Chondrocyte (in vitro differentiated cells): Measurements from ENCODE around the gene STXBP5. TPM values are rescaled to one million over a fixed set of nuclear protein-coding genes. Genes with fewer than 3 reads are reported as not detected.

Experiments
- DNase-seq: peaks from one replicate; pipeline ENCODE4 v3.0.0; 2021; ENCODE audit warnings: mixed read lengths, low spot score
- H3K27ac Mint-ChIP-seq: one replicate; pipeline ENCODE4 v1.8.0; 2021; ENCODE audit warnings: mild to moderate bottlenecking, moderate library complexity, mixed read lengths; ENCODE audit not compliant: unreplicated experiment
- H3K27me3 Mint-ChIP-seq: 2 replicates; pipeline ENCODE4 v1.8.0; 2021; ENCODE audit warnings: low read depth, mixed read lengths
- H3K36me3 Mint-ChIP-seq: 2 replicates; pipeline ENCODE4 v1.8.0; 2021; ENCODE audit warnings: low read depth, mixed read lengths
- H3K4me1 Mint-ChIP-seq: 2 replicates; pipeline ENCODE4 v1.8.0; 2021; ENCODE audit warnings: low read depth, mild to moderate bottlenecking, mixed read lengths
- H3K4me3 Mint-ChIP-seq: one replicate; pipeline ENCODE4 v1.8.0; 2021; ENCODE audit warnings: mild to moderate bottlenecking, moderate library complexity, mixed read lengths; ENCODE audit not compliant: unreplicated experiment
- H3K9me3 Mint-ChIP-seq: 2 replicates; pipeline ENCODE4 v1.8.0; 2021; ENCODE audit warnings: low read depth, mixed read lengths
- total RNA-seq: library from RNA; stranded (reverse); gene quantifications from 3 replicates; pipeline ENCODE4 v1.2.1, GENCODE V29; 2021
- TF ChIP-seq, protein P1 (sequence below): fragments of 200-600 bp; sonication (generic); IDR thresholded peaks from 2 replicates; pipeline ENCODE4 v1.5.0; 2021; ENCODE audit warnings: antibody characterized with exemption, mild to moderate bottlenecking, moderate library complexity

STXBP5 gene
- total RNA-seq, 1 donor from 2014 or later: 30.8 TPM

- no peak for DNase-seq
- H3K36me3 Mint-ChIP-seq: no peaks in the 10 kb centered on the region
- peak overlapping the region; percentile 30 for H3K27ac Mint-ChIP-seq
- TF ChIP-seq, protein P1, sequence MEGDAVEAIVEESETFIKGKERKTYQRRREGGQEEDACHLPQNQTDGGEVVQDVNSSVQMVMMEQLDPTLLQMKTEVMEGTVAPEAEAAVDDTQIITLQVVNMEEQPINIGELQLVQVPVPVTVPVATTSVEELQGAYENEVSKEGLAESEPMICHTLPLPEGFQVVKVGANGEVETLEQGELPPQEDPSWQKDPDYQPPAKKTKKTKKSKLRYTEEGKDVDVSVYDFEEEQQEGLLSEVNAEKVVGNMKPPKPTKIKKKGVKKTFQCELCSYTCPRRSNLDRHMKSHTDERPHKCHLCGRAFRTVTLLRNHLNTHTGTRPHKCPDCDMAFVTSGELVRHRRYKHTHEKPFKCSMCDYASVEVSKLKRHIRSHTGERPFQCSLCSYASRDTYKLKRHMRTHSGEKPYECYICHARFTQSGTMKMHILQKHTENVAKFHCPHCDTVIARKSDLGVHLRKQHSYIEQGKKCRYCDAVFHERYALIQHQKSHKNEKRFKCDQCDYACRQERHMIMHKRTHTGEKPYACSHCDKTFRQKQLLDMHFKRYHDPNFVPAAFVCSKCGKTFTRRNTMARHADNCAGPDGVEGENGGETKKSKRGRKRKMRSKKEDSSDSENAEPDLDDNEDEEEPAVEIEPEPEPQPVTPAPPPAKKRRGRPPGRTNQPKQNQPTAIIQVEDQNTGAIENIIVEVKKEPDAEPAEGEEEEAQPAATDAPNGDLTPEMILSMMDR: no peak
- H3K27me3 Mint-ChIP-seq: no peaks in the 10 kb centered on the region
- H3K9me3 Mint-ChIP-seq: peaks cover 2% of the 10 kb centered on the region
- peaks cover 58% of the 10 kb centered on the region for H3K4me1 Mint-ChIP-seq
- H3K4me3 Mint-ChIP-seq: no peak overlapping the region
These were observed 45.3 kb upstream of the STXBP5 start for GRCh38 chr6:147158881-147159280.

DNA sequence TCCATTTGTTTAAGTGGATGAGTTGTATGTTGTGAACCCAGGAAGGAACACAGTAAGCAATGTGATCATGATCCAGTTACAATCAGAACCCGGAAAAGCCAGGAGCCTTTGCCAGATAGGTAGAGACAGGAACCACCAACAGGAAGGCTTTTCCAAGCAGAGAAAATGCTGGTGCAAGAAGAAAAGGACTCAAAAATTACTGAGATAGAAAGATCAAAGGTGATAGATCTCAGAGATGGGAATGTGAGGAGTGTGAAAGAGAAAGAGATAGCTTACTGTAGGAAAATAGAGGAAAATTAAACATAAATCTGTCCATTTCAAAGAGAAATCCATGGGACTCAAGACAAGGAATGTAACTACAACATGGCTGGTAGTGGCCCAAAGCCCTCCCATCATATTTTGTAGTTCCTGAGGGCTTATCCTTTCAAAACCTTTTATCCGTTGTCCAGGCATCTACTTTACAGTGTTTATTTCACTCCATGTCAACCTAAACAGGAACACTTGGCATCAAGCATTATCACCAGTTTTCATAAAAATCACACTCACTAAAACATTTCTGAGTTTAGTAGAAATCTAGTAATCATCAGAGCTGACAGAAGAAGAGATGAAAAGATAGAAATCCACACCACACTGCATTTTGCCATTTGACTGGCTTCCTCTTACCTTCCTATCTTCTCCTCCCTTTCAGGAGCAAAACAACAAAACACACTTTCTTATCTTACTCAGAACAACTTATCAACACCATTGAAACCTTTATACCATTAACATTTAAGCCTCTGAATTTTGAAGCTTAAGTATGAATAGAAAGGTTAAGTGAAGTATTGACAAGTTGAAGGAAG, 44.5 kb upstream of the STXBP5 start:
- Mint-ChIP-seq H3K9me3 (peaks cover 2% of the 10 kb centered on the region), H3K36me3 (no peaks in the 10 kb centered on the region), H3K27me3 (no peaks in the 10 kb centered on the region), H3K4me1 (peaks cover 51% of the 10 kb centered on the region), H3K27ac (no peak overlapping the region), H3K4me3 (no peak overlapping the region)
- DNase-seq: no peak
- TF ChIP-seq, protein P1: no peak

- H3K4me3 Mint-ChIP-seq: no peak overlapping the region
- TF ChIP-seq, protein P1: no peak
- peaks cover 2% of the 10 kb centered on the region for H3K9me3 Mint-ChIP-seq
- H3K4me1 Mint-ChIP-seq: peaks cover 49% of the 10 kb centered on the region
- no peak for DNase-seq
- H3K36me3 Mint-ChIP-seq: no peaks in the 10 kb centered on the region
- H3K27me3 Mint-ChIP-seq: no peaks in the 10 kb centered on the region
- H3K27ac Mint-ChIP-seq: no peak overlapping the region
These were observed 43.6 kb upstream of the STXBP5 start for GRCh38 chr6:147160593-147160992.

- H3K9me3 Mint-ChIP-seq: peaks cover 2% of the 10 kb centered on the region
- DNase-seq: no peak
- peaks cover 50% of the 10 kb centered on the region for H3K4me1 Mint-ChIP-seq
- H3K4me3 Mint-ChIP-seq: no peak overlapping the region
- no peak overlapping the region for H3K27ac Mint-ChIP-seq
- no peaks in the 10 kb centered on the region for H3K36me3 Mint-ChIP-seq
- TF ChIP-seq, protein P1: no peak
- no peaks in the 10 kb centered on the region for H3K27me3 Mint-ChIP-seq
These were observed 42.8 kb upstream of the STXBP5 start for GRCh38 chr6:147161253-147161973.

GRCh38 chr6:147161974-147162495, 42.2 kb upstream of the STXBP5 start:
- TF ChIP-seq, protein P1: no peak
- H3K9me3 Mint-ChIP-seq: peaks cover 2% of the 10 kb centered on the region
- H3K4me3 Mint-ChIP-seq: no peak overlapping the region
- H3K36me3 Mint-ChIP-seq: no peaks in the 10 kb centered on the region
- peak overlapping the region; percentile 65 for H3K27ac Mint-ChIP-seq
- no peak for DNase-seq
- H3K4me1 Mint-ChIP-seq: peaks cover 47% of the 10 kb centered on the region
- no peaks in the 10 kb centered on the region for H3K27me3 Mint-ChIP-seq
